CD14-positive monocyte (primary cell): ENCODE data around the gene CDK3. TPM values are rescaled to one million over a fixed set of nuclear protein-coding genes. Genes with fewer than 3 reads are reported as not detected.
A peak's percentile ranks its signal among the peaks of the same experiment; 100 is the strongest.

ENCODE experiments used
- DNase-seq, 3 donors: peaks; one replicate each; pipeline ENCODE4 v3.0.0-alpha.2; 2011 to 2022
- H2AFZ ChIP-seq: 2 replicates; pipeline ENCODE4 v1.6.0; 2012; ENCODE audit warnings: mild to moderate bottlenecking, low read depth, low read length, inconsistent platforms; ENCODE audit not compliant: insufficient read depth, poor library complexity, severe bottlenecking
- H3K27ac ChIP-seq, 2 donors: 1 replicate in 1 of 2; 2 replicates in 1 of 2; pipeline ENCODE4 v1.5.1; 2012 to 2013; ENCODE audit warnings: low read length in 2 of 2, control low read depth in 1 of 2, inconsistent platforms in 1 of 2, low read depth in 1 of 2, mild to moderate bottlenecking in 1 of 2
- H3K27me3 ChIP-seq, 2 donors: one replicate each; pipeline versions ENCODE4 v1.6.0 to v1.6.1; 2011 to 2013; ENCODE audit warnings: low read length in 2 of 2; ENCODE audit not compliant: control insufficient read depth in 2 of 2, insufficient read depth in 2 of 2
- H3K36me3 ChIP-seq, 2 donors: replicated peaks in 1 of 2; 1 replicate in 1 of 2; 2 replicates in 1 of 2; pipeline versions ENCODE4 v1.5.1 to v1.6.1; 2012 to 2013; ENCODE audit warnings: low read length in 2 of 2, control low read depth in 1 of 2, inconsistent platforms in 1 of 2, mild to moderate bottlenecking in 1 of 2; ENCODE audit not compliant: insufficient read depth in 2 of 2, control insufficient read depth in 1 of 2
- H3K4me1 ChIP-seq, 2 donors: 1 replicate in 1 of 2; 2 replicates in 1 of 2; pipeline versions ENCODE4 v1.5.1 to v1.6.1; 2012 to 2013; ENCODE audit warnings: low read length in 2 of 2, control low read depth in 1 of 2, inconsistent platforms in 1 of 2, mild to moderate bottlenecking in 1 of 2, moderate library complexity in 1 of 2; ENCODE audit not compliant: insufficient read depth in 2 of 2, control insufficient read depth in 1 of 2
- H3K4me2 ChIP-seq: replicated peaks from 2 replicates; pipeline ENCODE3; 2012; ENCODE audit warnings: low read length, moderate library complexity, mild to moderate bottlenecking; ENCODE audit not compliant: poor library complexity, severe bottlenecking; ENCODE audit errors: extremely low read depth
- H3K4me3 ChIP-seq, 3 experiments: fragments of 200-600 bp in 1 of 3; sonication (generic) in 1 of 3; replicated peaks in 1 of 3; 1 replicate in 2 of 3; 2 replicates in 1 of 3; pipeline ENCODE4 v1.5.1; 2011 to 2013; ENCODE audit warnings: low read length in 3 of 3, mild to moderate bottlenecking in 3 of 3, control low read depth in 2 of 3, low read depth in 2 of 3, inconsistent platforms in 1 of 3, moderate library complexity in 1 of 3
- H3K79me2 ChIP-seq: 2 replicates; pipeline ENCODE4 v1.6.0; 2012; ENCODE audit warnings: mild to moderate bottlenecking, control low read depth, inconsistent platforms, low read length, moderate library complexity; ENCODE audit not compliant: insufficient read depth
- H3K9ac ChIP-seq: 2 replicates; pipeline ENCODE4 v1.6.0; 2017; ENCODE audit warnings: low read length, mild to moderate bottlenecking; ENCODE audit not compliant: insufficient read depth, poor library complexity, severe bottlenecking
- H3K9me3 ChIP-seq, 2 donors: replicated peaks in 1 of 2; 1 replicate in 1 of 2; 2 replicates in 1 of 2; pipeline versions ENCODE4 v1.5.1 to v1.6.1; 2012 to 2013; ENCODE audit warnings: low read length in 2 of 2, control low read depth in 1 of 2; ENCODE audit not compliant: control insufficient read depth in 1 of 2, insufficient read depth in 1 of 2
- H4K20me1 ChIP-seq: 2 replicates; pipeline ENCODE4 v1.6.0; 2012; ENCODE audit warnings: mild to moderate bottlenecking, low read length, control low read depth, moderate library complexity; ENCODE audit not compliant: insufficient read depth
- H3K27ac Mint-ChIP-seq, 7 donors: one replicate each; pipeline ENCODE4 v1.8.0; 2020; ENCODE audit warnings: mild to moderate bottlenecking in 7 of 7, mixed read lengths in 7 of 7, moderate library complexity in 6 of 7, inconsistent platforms in 2 of 7
- H3K27me3 Mint-ChIP-seq, 3 donors: one replicate each; pipeline ENCODE4 v1.8.0; 2021 to 2022; ENCODE audit warnings: low read depth in 3 of 3, mild to moderate bottlenecking in 3 of 3, mixed read lengths in 3 of 3, moderate library complexity in 3 of 3, inconsistent platforms in 1 of 3
- H3K36me3 Mint-ChIP-seq, 2 donors: one replicate each; pipeline ENCODE4 v1.8.0; 2020; ENCODE audit warnings: mixed read lengths in 2 of 2, inconsistent platforms in 1 of 2, mild to moderate bottlenecking in 1 of 2
- H3K4me1 Mint-ChIP-seq: one replicate; pipeline ENCODE4 v1.8.0; 2020; ENCODE audit warnings: mild to moderate bottlenecking, mixed read lengths
- H3K4me3 Mint-ChIP-seq, 2 donors: one replicate each; pipeline ENCODE4 v1.8.0; 2020; ENCODE audit warnings: mild to moderate bottlenecking in 2 of 2, mixed read lengths in 2 of 2, moderate library complexity in 1 of 2
- H3K9me3 Mint-ChIP-seq, 7 donors: one replicate each; pipeline ENCODE4 v1.8.0; 2020 to 2022; ENCODE audit warnings: mixed read lengths in 7 of 7, mild to moderate bottlenecking in 6 of 7, moderate library complexity in 6 of 7, inconsistent platforms in 2 of 7
- CTCF ChIP-seq: fragments of 200-600 bp; IDR thresholded peaks from one replicate; pipeline ENCODE4 v1.8.0; 2022; ENCODE audit warnings: antibody characterized with exemption, mild to moderate bottlenecking
- WGBS: methylation state at CpG from one replicate; pipeline ENCODE4 v1.1.5; 2013; ENCODE audit warnings: missing lambda C conversion rate; ENCODE audit not compliant: insufficient coverage; 5-methylcytosine and 5-hydroxymethylcytosine counted together
- intact Hi-C, 2 donors: fragments of 100-400 bp; cut with micrococcal nuclease; formaldehyde crosslinking; loops; one replicate each; pipeline versions ENCODE4 v1.15.0 to v1.15.1; 2023
- polyA plus RNA-seq, 3 donors: library from polyadenylated mRNA; depleted of rRNA in 1 of 3; unstranded in 2 of 3; stranded (reverse) in 1 of 3; fragments of 300-500 nt in 2 of 3; fragments of >200 nt in 1 of 3; fragmentation: Illumina TruSeq in 2 of 3; gene quantifications; 1 replicate in 2 of 3; 2 replicates in 1 of 3; pipeline ENCODE4 v1.2.3, GENCODE V29; 2012 to 2021

The CDK3 gene
- polyA plus RNA-seq, 3 donors, result 25.5 TPM; not detected in 2

GRCh38 chr17:76022973-76023899 is 22.6 kb downstream of the CDK3 start:
- Histone ChIP-seq H3K9me3 (no peaks in the 10 kb centered on the region), H3K4me3 (no peak overlapping the region), H3K27ac (no peak overlapping the region), H3K27me3 (no peaks in the 10 kb centered on the region), H2AFZ (no peak overlapping the region), H3K9ac (no peak overlapping the region), H3K36me3 (no peaks in the 10 kb centered on the region), H3K4me2 (no peak overlapping the region), H3K4me1 (no peaks in the 10 kb centered on the region), H3K79me2 (no peaks in the 10 kb centered on the region), H4K20me1 (no peaks in the 10 kb centered on the region)
- Mint-ChIP-seq H3K27ac (peak overlapping the region in 1 of 7 donors; percentile 62), H3K4me1 (peaks cover 7% of the 10 kb centered on the region), H3K9me3 (no peaks in the 10 kb centered on the region), H3K4me3 (no peak overlapping the region), H3K36me3 (no peaks in the 10 kb centered on the region), H3K27me3 (peaks cover 0 to 29% (median 5%) of the 10 kb centered on the region in 3 donors)
- intact Hi-C loops, result no loop called here
- WGBS, result 95% methylated on average over 25 of the region's 28 CpGs
- no peak for TF ChIP-seq CTCF
- DNase-seq, result no peak

DNA sequence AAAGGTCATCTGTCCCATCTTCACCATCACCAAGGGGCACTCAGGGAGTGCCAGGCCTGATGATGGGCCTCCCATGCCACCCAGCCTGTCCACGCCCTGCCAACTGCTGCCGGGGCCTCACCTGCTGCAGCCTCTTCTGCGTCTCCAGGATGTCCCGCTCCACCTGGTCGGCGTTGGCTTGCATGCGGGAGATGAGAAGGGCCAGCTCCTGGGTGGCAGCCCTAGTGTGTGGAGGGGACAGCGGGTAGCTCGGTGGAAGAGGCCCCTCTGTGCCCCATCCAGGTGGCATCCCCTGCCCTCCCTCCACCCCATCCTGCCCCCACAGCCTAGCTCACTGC is 23.2 kb downstream of the CDK3 start:
- no peak overlapping the region for H3K9ac ChIP-seq
- H3K36me3 Mint-ChIP-seq, result no peaks in the 10 kb centered on the region
- H3K27ac ChIP-seq, result no peak overlapping the region
- no peaks in the 10 kb centered on the region for H3K36me3 ChIP-seq
- no peak overlapping the region for H3K4me2 ChIP-seq
- H3K4me3 ChIP-seq, result no peak overlapping the region
- intact Hi-C loops, result no loop called here
- no peaks in the 10 kb centered on the region for H3K27me3 ChIP-seq
- H3K9me3 ChIP-seq, result no peaks in the 10 kb centered on the region
- 100% methylated on average over 2 of the region's 9 CpGs for WGBS
- H3K9me3 Mint-ChIP-seq, result peaks cover 0 to 2% (median 0%) of the 10 kb centered on the region in 7 donors
- no peaks in the 10 kb centered on the region for H3K4me1 ChIP-seq
- H3K4me3 Mint-ChIP-seq, result no peak overlapping the region
- H3K27me3 Mint-ChIP-seq, result peaks cover under 1 to 29% (median 5%) of the 10 kb centered on the region in 3 donors
- no peak overlapping the region for H2AFZ ChIP-seq
- no peak for TF ChIP-seq CTCF
- no peaks in the 10 kb centered on the region for H3K79me2 ChIP-seq
- peaks cover 7% of the 10 kb centered on the region for H3K4me1 Mint-ChIP-seq
- no peaks in the 10 kb centered on the region for H4K20me1 ChIP-seq
- DNase-seq, result no peak
- H3K27ac Mint-ChIP-seq, result no peak overlapping the region
